T-helper 2 cell treated with Interferon-gamma antibody and Interleukin-4, amounts not matched to agents 100 ng/mL and 5 ng/mL, for 36 hours (primary cell): Measurements from ENCODE around the gene ELP1. TPM values are rescaled to one million over a fixed set of nuclear protein-coding genes. Genes with fewer than 3 reads are reported as not detected.

ENCODE experiments used
- intact Hi-C: fragments of 100-400 bp; cut with micrococcal nuclease; formaldehyde crosslinking; loops from one replicate; pipeline ENCODE4 v1.15.1; 2023
- total RNA-seq: library from RNA; stranded (reverse); gene quantifications from 2 replicates; pipeline ENCODE4 v1.2.3, GENCODE V29; 2022

ELP1 gene
- total RNA-seq, 1 donor from 2014 or later = 25.6 TPM

DNA sequence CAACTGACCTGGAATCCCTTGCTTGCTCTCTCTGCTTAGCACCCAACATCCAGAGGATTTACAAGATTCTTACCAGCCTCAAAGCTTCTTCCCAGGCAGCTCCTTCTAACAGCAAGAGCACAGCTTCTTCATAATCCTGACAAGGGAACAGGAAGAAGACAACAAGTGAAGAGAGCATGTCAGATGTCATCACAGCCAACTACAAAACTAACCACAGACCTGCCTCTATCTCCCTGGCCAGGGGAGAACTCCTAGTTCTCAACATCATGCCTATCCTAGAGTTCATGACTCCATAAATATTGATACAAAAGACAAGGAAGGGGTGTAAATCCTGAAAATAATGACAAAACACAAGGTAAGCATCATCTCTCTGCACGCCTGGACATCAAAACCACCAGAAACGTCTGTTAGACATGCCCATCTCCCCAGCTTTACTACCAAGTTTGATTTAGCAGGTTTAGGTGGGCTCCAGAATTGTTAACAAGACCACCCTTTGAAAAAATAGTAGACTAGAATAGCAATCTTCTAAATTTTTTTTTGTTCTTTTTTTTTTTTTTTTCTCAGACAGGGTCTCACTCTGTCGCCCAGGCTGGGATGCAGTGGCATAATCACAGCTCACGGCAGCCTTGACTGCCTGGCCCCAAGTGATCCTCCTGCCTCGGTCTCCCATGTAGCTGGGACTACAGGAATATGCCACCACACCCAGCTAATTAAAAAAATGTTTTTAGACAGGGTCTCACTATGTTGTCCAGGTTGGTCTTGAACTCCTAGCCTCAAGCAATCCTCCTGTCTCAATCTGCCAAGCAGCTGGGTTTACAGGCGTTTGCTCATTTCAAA lies 51.7 kb downstream of the ELP1 start:
- intact Hi-C loops = no loop called here

DNA sequence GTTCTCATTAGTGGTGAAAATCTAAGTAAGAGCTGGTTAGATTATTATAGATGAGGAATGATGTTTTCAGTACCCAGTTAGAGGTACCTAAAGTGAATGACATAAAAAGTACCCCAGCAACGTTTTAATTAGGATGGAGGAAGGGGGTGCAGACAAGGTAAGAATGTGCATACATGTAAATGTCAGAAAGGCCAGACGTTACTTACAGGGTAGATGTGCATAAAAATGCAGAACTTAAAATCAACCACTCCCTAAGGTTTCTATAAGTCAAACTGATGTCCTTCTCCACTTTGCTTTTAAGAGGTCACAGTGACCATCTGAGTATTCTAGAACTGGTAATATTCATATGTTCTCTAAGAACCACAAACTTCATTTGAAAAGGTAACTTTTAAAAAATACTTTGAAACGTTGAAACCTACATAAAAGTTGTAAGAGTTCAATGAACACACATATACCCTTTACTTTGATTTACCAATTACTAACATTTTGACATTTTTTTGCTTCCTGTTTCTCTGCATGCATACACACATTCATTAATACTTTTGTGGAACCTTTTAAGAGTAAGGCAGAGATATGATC lies 53.1 kb downstream of the ELP1 start:
- intact Hi-C loops = no loop called here

DNA sequence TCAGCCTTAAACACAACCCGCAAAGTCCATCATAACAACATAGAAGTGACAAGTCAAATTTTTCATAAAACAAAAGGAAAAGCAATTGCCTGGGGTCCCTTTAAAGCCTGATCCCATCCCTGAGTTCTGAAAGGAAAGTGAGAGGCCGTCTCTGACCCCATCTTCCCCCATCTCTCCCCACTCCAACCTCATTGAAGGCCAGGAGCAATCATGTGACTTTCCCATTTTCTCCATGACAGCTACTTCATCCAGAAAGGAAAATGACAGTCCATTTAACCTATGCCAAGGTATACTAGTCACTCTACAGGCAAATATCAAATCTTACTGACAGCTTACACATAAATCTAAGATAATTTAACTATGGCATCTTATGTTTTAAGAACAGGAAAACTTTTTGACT lies 56.4 kb downstream of the ELP1 start:
- intact Hi-C loops = no loop called here

DNA sequence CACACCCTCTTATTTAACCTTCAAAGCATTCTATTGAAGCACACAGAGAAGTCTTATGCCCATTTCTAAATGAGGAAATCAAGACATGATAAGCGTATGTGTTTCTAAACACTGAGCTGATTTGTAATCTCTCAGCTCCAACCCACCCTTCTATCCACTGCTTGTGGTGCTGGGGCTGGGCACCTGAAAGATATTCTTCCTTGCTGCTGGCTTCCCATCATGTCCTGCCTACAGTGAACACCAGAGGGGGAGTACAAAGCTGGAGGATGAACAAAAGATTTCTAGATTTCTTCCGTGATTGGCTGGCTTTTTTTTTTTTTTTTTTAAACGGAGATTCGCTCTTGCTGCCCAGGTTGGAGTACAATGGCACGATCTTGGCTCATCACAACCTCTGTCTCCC lies 57.5 kb downstream of the ELP1 start:
- intact Hi-C loops = no loop called here

DNA sequence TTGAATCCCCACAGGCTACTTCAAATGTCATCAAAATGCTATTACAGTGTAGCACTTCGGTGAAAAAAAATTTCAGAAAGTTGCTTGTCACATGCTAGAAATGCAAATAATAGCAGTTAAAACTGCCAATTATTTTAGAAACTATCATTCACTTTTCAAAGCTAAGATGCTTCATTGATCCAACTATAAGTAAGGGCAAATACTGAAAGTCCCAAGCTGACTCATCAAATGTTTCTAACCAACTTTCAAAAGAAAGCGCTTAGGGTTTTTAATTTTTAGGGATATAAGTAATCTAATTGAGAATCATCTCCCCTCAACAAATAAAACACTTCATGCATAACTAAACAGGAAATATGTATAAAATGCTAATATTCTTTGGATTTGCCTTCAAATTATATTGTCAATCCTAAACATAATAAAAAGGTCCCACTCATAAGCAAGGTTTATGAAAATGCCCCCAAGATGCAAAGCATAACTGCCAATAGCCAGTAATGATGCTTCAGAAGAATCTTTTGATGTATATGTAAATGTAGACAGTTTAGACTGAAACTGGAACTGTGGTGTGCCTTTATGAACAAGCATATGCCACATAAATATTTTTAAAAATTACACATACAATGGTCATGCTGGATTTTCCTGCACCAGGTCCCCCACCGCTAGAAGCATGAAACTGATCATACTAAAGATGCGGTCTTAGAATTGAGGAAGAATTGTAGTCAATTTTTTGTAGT lies 59.7 kb downstream of the ELP1 start:
- intact Hi-C loops = no loop called here

DNA sequence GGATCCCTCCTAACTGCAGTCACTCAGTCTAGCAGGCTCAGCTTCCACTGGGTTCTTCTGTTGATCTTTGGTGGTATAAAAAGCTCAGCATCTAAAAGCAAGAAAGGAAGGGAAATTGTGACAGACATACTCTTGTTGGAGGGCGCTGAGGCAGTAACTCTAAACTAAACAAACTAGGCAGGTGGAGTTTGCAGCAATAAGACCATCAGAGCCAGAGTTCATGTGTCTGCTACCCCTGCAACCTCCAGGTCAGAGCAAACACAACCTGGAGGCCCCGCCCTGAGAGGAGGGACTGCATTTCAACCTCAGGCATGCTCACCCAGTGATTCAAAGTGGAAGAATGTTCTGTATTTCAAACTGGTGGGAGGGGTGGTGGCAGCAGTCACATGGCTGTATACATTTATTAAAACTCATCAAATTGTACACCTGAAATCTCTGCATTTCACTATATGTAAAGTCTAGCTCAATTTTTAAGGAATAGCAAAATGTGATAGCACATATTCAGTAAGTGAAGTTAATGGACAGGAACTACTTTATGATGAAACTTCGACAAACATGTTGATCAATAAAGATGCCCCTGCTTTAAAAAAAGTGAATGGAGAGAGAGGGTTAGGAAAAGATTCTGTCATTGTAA lies 64.7 kb downstream of the ELP1 start:
- intact Hi-C loops = no loop called here

DNA sequence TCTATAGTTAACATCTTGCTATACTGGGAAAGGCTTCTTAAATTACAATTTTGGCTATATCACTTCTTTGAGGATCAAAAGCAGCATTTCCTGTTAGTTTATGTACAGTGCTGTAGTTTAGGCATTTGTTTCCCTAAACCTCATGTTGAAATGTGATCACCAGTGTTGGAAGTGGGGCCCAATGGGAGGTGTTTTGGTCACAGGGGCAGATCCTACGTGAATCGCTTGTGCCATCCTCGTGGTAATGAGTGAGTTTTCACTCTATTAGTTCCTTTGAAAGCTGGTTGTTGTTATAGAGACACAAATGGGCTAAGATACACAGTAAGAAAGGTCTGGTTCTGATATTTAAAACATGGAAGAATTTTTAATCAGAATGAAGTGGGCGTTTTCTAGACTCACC lies 66.1 kb downstream of the ELP1 start:
- intact Hi-C loops = no loop called here

DNA sequence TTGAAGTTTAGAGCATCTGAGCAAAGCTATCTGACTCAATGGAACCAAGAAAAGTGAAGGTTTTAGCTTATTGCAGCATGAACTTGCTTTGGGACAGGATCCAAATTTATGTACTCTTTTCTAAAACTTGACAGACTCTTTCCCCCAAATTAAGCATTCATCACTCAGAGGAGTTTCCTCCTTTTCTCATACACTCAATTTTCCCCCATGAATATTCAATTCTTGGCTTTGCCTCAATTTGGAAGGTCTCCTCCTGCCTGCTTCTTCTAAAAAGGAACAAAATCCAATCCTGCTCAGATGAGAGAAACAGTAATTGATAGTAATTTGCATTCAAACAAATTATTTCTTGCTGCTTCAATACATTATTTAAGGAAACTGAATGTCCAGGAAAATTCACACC lies 66.8 kb downstream of the ELP1 start:
- intact Hi-C loops = no loop called here

DNA sequence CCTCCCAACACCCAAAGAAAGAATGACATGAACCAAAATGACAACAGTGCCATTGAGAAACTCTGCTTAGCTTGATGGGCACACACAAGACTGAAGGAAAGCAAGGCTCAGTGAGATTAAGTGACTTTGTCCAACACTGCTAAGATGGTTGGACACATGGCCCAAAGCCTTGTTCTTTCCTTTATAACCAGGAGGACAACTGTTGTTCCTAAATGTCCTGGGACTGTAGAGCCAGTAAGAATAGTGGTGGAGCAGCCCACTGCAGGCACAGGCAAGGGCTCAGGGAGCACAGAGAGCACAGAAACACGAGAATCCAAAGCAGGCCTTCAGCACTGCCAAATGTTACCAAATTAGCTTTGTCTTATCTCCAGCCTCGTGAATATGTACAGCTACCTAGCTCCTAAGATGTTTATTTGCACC lies 67.9 kb downstream of the ELP1 start:
- intact Hi-C loops = no loop called here

DNA sequence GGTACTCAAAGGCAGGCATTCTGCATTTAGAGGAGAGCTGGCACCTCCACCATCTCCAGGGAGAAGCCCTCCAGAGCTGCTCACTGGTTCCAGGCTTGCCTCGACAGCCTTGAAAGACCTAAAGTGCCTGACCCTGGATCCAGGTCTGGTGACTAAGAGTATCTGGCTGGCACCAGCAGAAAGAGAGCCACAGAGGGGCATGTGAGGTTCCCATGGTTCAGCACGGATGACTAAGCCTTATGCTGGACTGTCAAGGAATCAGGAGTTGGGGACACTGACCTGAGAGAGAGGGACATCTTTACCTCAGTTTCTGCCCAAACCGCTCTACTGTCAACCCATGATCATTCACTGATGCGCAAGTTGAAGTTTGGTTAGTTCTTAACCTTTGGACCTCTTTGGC lies 68.9 kb downstream of the ELP1 start:
- intact Hi-C loops = no loop called here

DNA sequence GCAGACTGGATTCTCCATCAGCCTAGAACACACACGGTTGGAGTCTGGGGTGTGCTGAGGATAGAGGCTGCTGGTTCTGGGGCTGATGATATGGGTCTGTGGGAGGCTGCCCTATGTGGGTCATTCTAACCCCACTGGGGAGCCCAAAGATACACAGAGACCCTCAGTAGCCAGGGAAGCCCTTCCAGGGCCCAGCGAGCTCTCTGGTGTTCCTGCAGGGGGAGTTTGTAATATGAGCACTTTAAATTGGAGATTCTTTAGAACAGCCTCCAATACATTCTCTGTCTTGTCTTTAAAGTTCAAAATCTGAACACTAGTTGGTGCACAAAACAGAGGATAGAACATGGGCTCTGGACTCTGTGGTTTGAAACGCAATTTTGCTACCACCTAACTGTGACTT lies 69.5 kb downstream of the ELP1 start:
- intact Hi-C loops = no loop called here

DNA sequence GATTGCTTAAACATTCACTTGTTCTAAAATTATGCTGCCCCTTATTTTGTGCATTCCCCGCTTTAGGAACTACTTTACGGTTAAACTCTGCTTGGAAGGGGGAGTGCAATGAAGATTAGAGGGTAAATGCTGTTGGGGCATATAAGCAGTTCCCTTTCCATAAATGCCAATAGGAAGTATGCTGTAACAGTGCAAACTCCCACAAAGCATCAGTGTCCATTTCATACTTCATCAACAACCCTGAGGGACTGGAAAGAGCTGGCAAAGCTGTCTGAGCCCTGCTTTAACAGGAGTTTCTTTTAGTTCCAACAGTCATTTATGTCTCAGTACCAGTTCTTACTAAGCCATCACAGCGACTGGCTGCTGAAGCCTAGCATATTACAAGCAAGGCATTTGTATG lies 70.0 kb downstream of the ELP1 start:
- intact Hi-C loops = no loop called here

DNA sequence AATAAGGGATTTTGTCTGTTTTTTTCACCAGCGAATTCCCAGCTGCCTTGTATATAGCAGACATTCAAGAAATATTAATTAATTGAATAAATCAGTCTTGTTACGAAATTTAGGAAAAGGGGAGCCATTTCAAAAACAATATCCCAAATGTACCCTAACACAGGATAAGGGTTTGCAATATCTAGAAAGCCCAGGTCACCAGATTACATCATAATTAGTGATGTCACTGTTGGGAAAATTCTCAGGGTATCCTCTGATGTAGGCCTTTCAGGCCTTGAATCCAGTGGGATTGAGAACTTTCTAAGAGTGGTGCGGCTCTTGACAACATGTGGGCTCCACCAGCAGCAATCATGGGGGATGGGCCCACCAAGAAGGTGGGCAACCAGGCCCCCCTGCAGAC lies 71.9 kb downstream of the ELP1 start, which contains the start of gene ACTL7A:
Gene ACTL7A (plus strand): TSS at position 270 of the 400 bp plus-strand sequence. CDS start 57 bp downstream, at position 327.
- intact Hi-C loops = no loop called here

DNA sequence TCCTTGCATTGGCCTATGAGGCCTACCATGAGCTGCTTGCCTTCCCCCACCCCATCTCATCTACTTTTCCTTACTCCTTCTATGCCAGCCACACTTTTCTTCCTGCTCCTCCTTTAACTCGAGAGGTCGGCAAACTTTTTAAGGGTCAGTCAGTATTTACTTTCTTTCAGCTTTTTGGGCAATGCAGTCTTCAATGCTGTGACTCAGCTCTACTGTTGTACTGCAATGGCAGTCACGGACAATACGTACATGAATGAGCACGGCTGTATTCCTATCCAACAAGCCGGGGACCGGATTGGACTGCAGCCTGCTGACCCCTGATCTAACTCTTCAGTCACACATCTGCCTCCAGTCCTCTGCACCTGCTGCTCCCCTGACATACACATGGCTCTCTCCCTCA lies 72.5 kb downstream of the ELP1 start:
- intact Hi-C loops = no loop called here

DNA sequence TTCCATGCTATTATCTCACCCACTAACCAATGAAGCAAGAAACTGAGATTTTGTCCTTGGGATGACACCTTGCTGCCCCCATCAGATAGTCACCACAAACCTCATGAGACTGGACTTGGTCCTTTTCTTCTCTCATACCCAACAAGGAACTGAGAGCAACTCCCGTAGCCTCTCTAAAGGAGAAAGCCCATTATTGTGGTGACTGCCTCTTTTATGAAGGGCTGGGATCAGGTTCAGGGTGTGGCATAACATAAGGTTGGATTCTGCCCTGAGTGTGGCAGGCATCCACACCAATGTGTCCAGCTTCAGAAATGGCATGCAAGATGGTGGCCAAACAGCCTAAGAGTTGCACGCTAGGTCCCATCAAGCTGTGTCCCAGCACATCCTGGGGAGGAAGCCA lies 73.2 kb downstream of the ELP1 start:
- intact Hi-C loops = no loop called here

DNA sequence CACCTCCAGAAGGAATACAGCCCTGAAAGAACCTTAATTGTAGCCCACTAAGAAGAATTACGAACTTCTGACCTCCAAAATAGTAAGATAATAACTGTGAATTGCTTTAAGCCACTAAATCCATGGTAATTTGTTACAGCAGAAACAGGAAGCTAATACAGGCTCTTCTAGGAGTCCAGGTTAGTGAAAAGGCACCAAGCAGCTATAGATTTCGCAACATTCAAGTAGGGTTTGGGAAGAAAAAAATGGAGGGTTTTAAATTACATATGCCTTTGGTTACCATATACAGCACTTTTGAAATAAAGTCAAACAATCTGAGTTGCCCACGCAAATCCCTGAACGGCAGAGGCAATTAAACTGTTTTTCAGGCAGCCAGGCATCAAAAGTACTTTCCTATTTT lies 73.6 kb downstream of the ELP1 start:
- intact Hi-C loops = no loop called here

DNA sequence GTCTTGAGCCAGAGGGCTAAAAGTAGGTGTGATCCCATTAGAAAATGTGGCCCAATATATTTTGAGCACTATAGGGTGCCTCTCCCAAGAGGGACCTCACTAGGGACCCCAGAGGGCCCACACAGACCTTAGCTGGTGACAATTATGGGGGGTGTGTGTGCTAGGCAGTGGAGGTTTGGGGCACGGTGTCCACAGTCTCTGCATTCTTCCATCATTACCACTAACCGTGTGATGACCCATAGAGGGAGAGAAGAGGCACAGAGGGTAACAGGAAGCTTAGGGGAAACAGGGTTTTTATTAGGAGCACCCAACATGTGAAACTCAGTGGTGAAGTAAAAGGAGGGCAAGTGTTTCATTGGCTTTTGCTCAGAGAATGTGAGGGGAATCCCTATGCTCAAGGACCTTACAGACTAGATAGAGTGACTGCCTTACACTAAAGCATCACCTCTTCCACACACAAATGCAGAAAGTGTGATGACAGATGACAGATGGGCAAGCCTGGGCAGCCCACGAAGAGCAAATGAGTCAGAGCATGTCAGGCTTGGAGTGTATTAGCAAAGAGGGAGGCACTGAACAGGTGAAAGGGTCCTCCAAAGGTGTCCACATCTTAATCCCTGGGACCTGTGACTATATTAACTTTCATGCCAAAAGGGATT lies 74.3 kb downstream of the ELP1 start:
- intact Hi-C loops = no loop called here

DNA sequence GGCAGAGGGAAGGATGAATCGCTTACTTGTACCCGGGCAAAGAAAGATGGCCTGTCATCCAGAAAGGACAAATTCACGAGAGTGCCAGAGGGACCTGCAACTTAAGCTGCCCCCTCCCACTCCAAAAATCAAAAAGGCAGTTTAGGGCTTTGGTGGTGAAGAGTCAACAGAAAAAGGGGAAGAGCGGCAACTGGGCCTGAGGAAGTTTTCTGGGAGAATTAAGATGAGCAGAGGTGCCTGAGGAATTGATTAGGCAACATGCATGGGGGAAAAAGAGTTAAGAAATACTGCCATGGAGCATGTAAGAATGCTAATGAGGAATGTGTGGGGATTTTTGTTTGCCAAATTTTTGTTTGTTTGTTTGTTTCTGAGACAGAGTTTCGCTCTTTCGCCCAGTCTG lies 76.4 kb downstream of the ELP1 start:
- intact Hi-C loops = no loop called here

DNA sequence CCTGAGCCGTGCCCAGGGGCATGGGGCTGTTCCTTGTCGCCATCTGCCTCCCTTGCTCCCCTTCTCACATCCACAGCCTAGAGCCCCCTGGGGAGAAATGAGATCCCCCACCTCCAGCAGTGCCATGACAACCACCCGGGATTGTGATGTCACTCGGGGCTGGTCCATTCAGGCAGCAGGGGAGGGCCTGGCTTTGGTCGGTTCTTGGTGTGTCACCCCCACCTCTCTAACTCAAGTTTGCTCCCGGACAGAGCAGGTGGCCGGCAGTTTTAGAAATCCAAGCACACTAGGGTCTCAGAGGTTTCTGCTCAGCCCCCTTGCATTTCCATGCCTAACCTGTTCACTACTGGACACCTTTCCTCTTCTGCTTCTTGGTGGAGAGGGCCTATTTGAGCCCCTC lies 78.0 kb downstream of the ELP1 start, which contains the start of gene ACTL7B:
Gene ACTL7B (minus strand): TSS at position 99 of the 400 bp plus-strand sequence. CDS start 56 bp downstream, at position 43.
- intact Hi-C loops = no loop called here

DNA sequence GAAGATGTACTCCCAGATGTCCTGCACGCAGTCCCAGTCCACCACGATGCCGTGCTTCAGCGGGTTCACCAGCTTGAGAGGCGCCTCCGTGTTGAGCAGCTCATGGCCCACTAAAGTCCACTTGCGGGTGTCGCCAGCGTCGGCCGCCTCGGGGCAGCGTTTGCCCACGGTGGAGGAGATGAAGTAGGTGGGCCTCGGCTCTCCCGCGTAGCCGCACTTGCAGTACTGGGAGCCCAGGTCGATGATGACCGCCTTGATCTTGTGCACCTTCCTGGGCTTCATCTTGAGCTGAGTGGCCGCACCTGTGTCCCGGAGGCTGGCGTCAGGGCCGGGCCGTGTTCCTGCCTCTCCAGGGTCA lies 78.4 kb downstream of the ELP1 start:
- intact Hi-C loops = no loop called here
